IMR-90 (cell line): ENCODE data around the gene PARP14. TPM values are rescaled to one million over a fixed set of nuclear protein-coding genes. Genes with fewer than 3 reads are reported as not detected.

Experiments used
- ATAC-seq: fragments of 200-7000 bp; cut with Tn5 transposase; 2 replicates; pipeline ENCODE4 v1.9.1; 2020; ENCODE audit warnings: low read depth, mild to moderate bottlenecking, moderate library complexity
- BruUV-seq: library from RNA; stranded (reverse); fragments of 400-500 nt; replicated peaks from 2 replicates; lab custom pipeline; 2021; lab: Mats Ljungman, UMichigan
- CTCF ChIA-PET: fragments of 300-600 bp; formaldehyde crosslinking; extraction: SDS; loops from one replicate; lab custom pipeline; 2021; ENCODE audit warnings: antibody characterized with exemption; lab: Yijun Ruan, JAX
- POLR2A ChIA-PET: fragments of 300-600 bp; sonication (Branson Sonifier 250); formaldehyde crosslinking; loops from one replicate; lab custom pipeline; 2022; ENCODE audit warnings: antibody characterized with exemption; ENCODE audit not compliant: unreplicated experiment; lab: Charles Lee
- DNase-seq: peaks from one replicate; pipeline ENCODE4 v3.0.0; 2013
- H2AFZ ChIP-seq: replicated peaks from 2 replicates; pipeline ENCODE3; 2013; ENCODE audit warnings: low read length, mild to moderate bottlenecking; ENCODE audit not compliant: poor library complexity
- H2AK5ac ChIP-seq: 2 replicates; pipeline ENCODE4 v1.6.1; 2013; ENCODE audit warnings: low read depth, low read length, inconsistent platforms
- H2AK9ac ChIP-seq: replicated peaks from 2 replicates; pipeline ENCODE3; 2013; ENCODE audit warnings: mild to moderate bottlenecking, low read depth, low read length, moderate library complexity; ENCODE audit not compliant: poor library complexity
- H2BK120ac ChIP-seq: 2 replicates; pipeline ENCODE4 v1.6.1; 2013; ENCODE audit warnings: low read depth, low read length, inconsistent platforms
- H2BK15ac ChIP-seq: 3 replicates; pipeline ENCODE4 v1.6.1; 2013; ENCODE audit warnings: low read depth, low read length, inconsistent platforms
- H2BK20ac ChIP-seq: 2 replicates; pipeline ENCODE4 v1.6.1; 2013; ENCODE audit warnings: low read depth, mild to moderate bottlenecking, inconsistent platforms, low read length, moderate library complexity
- H2BK5ac ChIP-seq: 2 replicates; pipeline ENCODE4 v1.6.1; 2013; ENCODE audit warnings: mild to moderate bottlenecking, low read depth, low read length, inconsistent platforms; ENCODE audit not compliant: poor library complexity, severe bottlenecking
- H3K14ac ChIP-seq: replicated peaks from 2 replicates; pipeline ENCODE4 v1.6.1; 2013; ENCODE audit warnings: low read depth, low read length, inconsistent platforms
- H3K18ac ChIP-seq: 2 replicates; pipeline ENCODE4 v1.6.1; 2013; ENCODE audit warnings: low read depth, low read length, control low read depth
- H3K23ac ChIP-seq: 2 replicates; pipeline ENCODE4 v1.6.1; 2013; ENCODE audit warnings: low read depth, low read length, inconsistent platforms
- H3K27ac ChIP-seq: 2 replicates; pipeline ENCODE4 v1.5.1; 2013; ENCODE audit warnings: mild to moderate bottlenecking, control low read depth, low read length; ENCODE audit not compliant: insufficient read depth
- H3K27me3 ChIP-seq: 2 replicates; pipeline ENCODE4 v1.6.1; 2013; ENCODE audit warnings: low read length; ENCODE audit not compliant: control insufficient read depth, insufficient read depth
- H3K36me3 ChIP-seq: 2 replicates; pipeline ENCODE4 v1.6.1; 2013; ENCODE audit warnings: low read length, mixed read lengths; ENCODE audit not compliant: control insufficient read depth, insufficient read depth
- H3K4ac ChIP-seq: 2 replicates; pipeline ENCODE4 v1.6.1; 2013; ENCODE audit warnings: low read depth, low read length, inconsistent platforms
- H3K4me1 ChIP-seq: 2 replicates; pipeline ENCODE4 v1.6.1; 2013; ENCODE audit warnings: low read length, mixed read lengths; ENCODE audit not compliant: control insufficient read depth, insufficient read depth
- H3K4me2 ChIP-seq: 2 replicates; pipeline ENCODE4 v1.6.1; 2013; ENCODE audit warnings: low read depth, mild to moderate bottlenecking, control low read depth, low read length, moderate library complexity
- H3K4me3 ChIP-seq: 2 replicates; pipeline ENCODE4 v1.5.1; 2013; ENCODE audit warnings: low read depth, mild to moderate bottlenecking, control low read depth, low read length, moderate library complexity; ENCODE audit not compliant: insufficient read depth
- H3K56ac ChIP-seq: 2 replicates; pipeline ENCODE4 v1.6.1; 2013; ENCODE audit warnings: low read length, inconsistent platforms; ENCODE audit not compliant: insufficient read depth; ENCODE audit errors: extremely low read depth
- H3K79me1 ChIP-seq, 2 experiments: 2 replicates each; pipeline ENCODE4 v1.6.1; 2013; ENCODE audit warnings: low read length in 2 of 2, inconsistent platforms in 1 of 2, low read depth in 1 of 2
- H3K9ac ChIP-seq: 2 replicates; pipeline ENCODE4 v1.6.1; 2013; ENCODE audit warnings: low read depth, low read length, control low read depth
- H3K9me1 ChIP-seq: 2 replicates; pipeline ENCODE4 v1.6.1; 2013; ENCODE audit warnings: low read length, inconsistent platforms; ENCODE audit not compliant: insufficient read depth
- H3K9me3 ChIP-seq: 2 replicates; pipeline ENCODE4 v1.6.1; 2013; ENCODE audit warnings: low read length; ENCODE audit not compliant: control insufficient read depth, insufficient read depth
- H4K20me1 ChIP-seq: 2 replicates; pipeline ENCODE4 v1.6.1; 2013; ENCODE audit warnings: low read length, inconsistent platforms; ENCODE audit not compliant: insufficient read depth
- H4K5ac ChIP-seq: 2 replicates; pipeline ENCODE4 v1.6.1; 2013; ENCODE audit warnings: mild to moderate bottlenecking, low read depth, low read length, control low read depth
- H4K8ac ChIP-seq, 2 experiments: 2 replicates each; pipeline ENCODE4 v1.6.1; 2013; ENCODE audit warnings: low read depth in 2 of 2, low read length in 2 of 2, control low read depth in 1 of 2, inconsistent platforms in 1 of 2
- H4K91ac ChIP-seq: 2 replicates; pipeline ENCODE4 v1.6.1; 2013; ENCODE audit warnings: low read depth, low read length, inconsistent platforms; ENCODE audit not compliant: insufficient read depth
- BHLHE40 ChIP-seq: fragments of 150-350 bp; IDR thresholded peaks from 2 replicates; pipeline ENCODE4 v1.6.1; 2016; ENCODE audit warnings: mild to moderate bottlenecking, low read depth, low read length
- CEBPB ChIP-seq: IDR thresholded peaks from 2 replicates; pipeline ENCODE4 v1.6.1; 2012; ENCODE audit warnings: low read depth, low read length, improper control_type of control experiment
- CHD1 ChIP-seq: IDR thresholded peaks from 2 replicates; pipeline ENCODE4 v1.6.1; 2012; ENCODE audit warnings: low read depth, low read length, improper control_type of control experiment
- CTCF ChIP-seq: conservative IDR thresholded peaks from 2 replicates; pipeline ENCODE4 v1.5.1; 2012; ENCODE audit warnings: mild to moderate bottlenecking, low read depth, low read length, improper control_type of control experiment
- ELK1 ChIP-seq: fragments of 150-350 bp; IDR thresholded peaks from 2 replicates; pipeline ENCODE4 v1.6.1; 2016; ENCODE audit warnings: low read depth, mild to moderate bottlenecking, low read length, moderate library complexity, borderline replicate concordance
- FOS ChIP-seq: fragments of 150-350 bp; IDR thresholded peaks from 2 replicates; pipeline ENCODE4 v1.6.1; 2016; ENCODE audit warnings: low read depth, low read length
- MAFK ChIP-seq: IDR thresholded peaks from 2 replicates; pipeline ENCODE4 v1.6.1; 2012; ENCODE audit warnings: low read depth, low read length, improper control_type of control experiment
- MAZ ChIP-seq: IDR thresholded peaks from 2 replicates; pipeline ENCODE4 v1.6.1; 2012; ENCODE audit warnings: low read depth, mild to moderate bottlenecking, low read length, improper control_type of control experiment, moderate library complexity, borderline replicate concordance
- MXI1 ChIP-seq: IDR thresholded peaks from 2 replicates; pipeline ENCODE4 v1.6.1; 2012; ENCODE audit warnings: low read depth, mild to moderate bottlenecking, low read length, moderate library complexity, borderline replicate concordance
- NFE2L2 ChIP-seq: fragments of 150-350 bp; IDR thresholded peaks from 2 replicates; pipeline ENCODE4 v1.6.1; 2016; ENCODE audit warnings: low read depth, mild to moderate bottlenecking, low read length
- POLR2A ChIP-seq: IDR thresholded peaks from 2 replicates; pipeline ENCODE4 v1.6.1; 2012; ENCODE audit warnings: mild to moderate bottlenecking, low read depth, low read length
- RAD21 ChIP-seq: IDR thresholded peaks from 2 replicates; pipeline ENCODE4 v1.6.1; 2012; ENCODE audit warnings: low read length, improper control_type of control experiment
- RCOR1 ChIP-seq: IDR thresholded peaks from 2 replicates; pipeline ENCODE4 v1.6.1; 2012; ENCODE audit warnings: mild to moderate bottlenecking, low read length, improper control_type of control experiment; ENCODE audit not compliant: insufficient replicate concordance
- RFX5 ChIP-seq: IDR thresholded peaks from 2 replicates; pipeline ENCODE4 v1.8.0; 2012; ENCODE audit warnings: low read depth, mild to moderate bottlenecking, low read length, moderate library complexity
- SMC3 ChIP-seq: fragments of 150-350 bp; IDR thresholded peaks from 2 replicates; pipeline ENCODE4 v1.6.1; 2016; ENCODE audit warnings: low read depth, mild to moderate bottlenecking, antibody characterized with exemption, low read length, moderate library complexity
- USF2 ChIP-seq: fragments of 150-350 bp; IDR thresholded peaks from 2 replicates; pipeline ENCODE4 v1.6.1; 2017; ENCODE audit warnings: mild to moderate bottlenecking, antibody characterized with exemption, low read length, low read depth
- WGBS, 2 experiments: methylation state at CpG; one replicate each; pipeline versions ENCODE4 v1.1.5 to v1.1.7; 2013; ENCODE audit warnings: missing lambda C conversion rate in 2 of 2; ENCODE audit not compliant: insufficient read length in 1 of 2; ENCODE audit errors: extremely low coverage in 2 of 2; 5-methylcytosine and 5-hydroxymethylcytosine counted together
- dilution Hi-C: fragments of 300-500 bp; cut with HindIII; formaldehyde crosslinking; loops from one replicate; pipeline ENCODE4 v1.14.3; 2018; ENCODE audit warnings: low sequenced_read_pairs; ENCODE audit not compliant: unreplicated experiment
- in situ Hi-C: fragments of 300-500 bp; cut with MboI; formaldehyde crosslinking; loops from 3 replicates; pipeline ENCODE4 v1.14.3; 2019; ENCODE audit warnings: low sequenced_read_pairs, inconsistent platforms, mixed read lengths
- intact Hi-C: fragments of 100-400 bp; cut with micrococcal nuclease; formaldehyde crosslinking; loops from 2 replicates; pipeline ENCODE4 v1.10.0; 2022
- polyA plus RNA-seq, 3 experiments: library from polyadenylated mRNA; depleted of rRNA; stranded (reverse); fragments of >200 nt; gene quantifications; 2 replicates each; pipeline ENCODE4 v1.2.3, GENCODE V29; 2012; ENCODE audit warnings: low replicate concordance in 1 of 3
- total RNA-seq: library from RNA; depleted of rRNA; stranded (reverse); fragments of >200 nt; gene quantifications from 2 replicates; pipeline ENCODE4 v1.2.3, GENCODE V29; 2012

The PARP14 gene
- total and polyA plus RNA-seq, 2 of the 4 experiments (the other 2 are of a cell fraction): 9.3 to 23.1 TPM

GRCh38 chr3:122730240-122730639, 49.6 kb downstream of the PARP14 start:
- Histone ChIP-seq H3K9me1 (no peaks in the 10 kb centered on the region; the same call in 1 of the 2 replicates), H3K79me1 (no peaks in the 10 kb centered on the region), H3K4me1 (no peaks in the 10 kb centered on the region), H2AK9ac (no peak overlapping the region), H4K91ac (no peak overlapping the region), H3K9ac (no peak overlapping the region), H4K8ac (no peak overlapping the region), H2AK5ac (no peak overlapping the region), H3K36me3 (no peaks in the 10 kb centered on the region), H4K20me1 (no peaks in the 10 kb centered on the region), H3K56ac (no peak overlapping the region), H2AFZ (no peak overlapping the region), H4K5ac (no peak overlapping the region), H3K4me3 (no peak overlapping the region), H3K23ac (no peak overlapping the region), H3K27ac (no peak overlapping the region), H3K4ac (no peak overlapping the region), H3K4me2 (no peak overlapping the region), H3K18ac (no peak overlapping the region), H2BK20ac (no peak overlapping the region), H2BK15ac (no peak overlapping the region), H2BK120ac (no peak overlapping the region), H3K14ac (no peak overlapping the region), H3K9me3 (no peaks in the 10 kb centered on the region; the same call in 1 of the 2 replicates), H3K27me3 (no peaks in the 10 kb centered on the region), H2BK5ac (no peak overlapping the region)
- POLR2A ChIA-PET: no interaction called here
- in situ Hi-C loops: no loop called here
- no peak for ATAC-seq
- TF ChIP-seq BHLHE40 (no peak), MAZ (no peak), ELK1 (no peak), USF2 (no peak), NFE2L2 (no peak), CEBPB (no peak), CTCF (no peak), RAD21 (no peak), RCOR1 (no peak), MAFK (no peak), POLR2A (no peak), FOS (no peak), CHD1 (no peak), SMC3 (no peak), MXI1 (no peak), RFX5 (no peak)
- intact Hi-C loops: no loop called here
- CTCF ChIA-PET: no interaction called here
- 100% methylated on average over 1 of the region's 4 CpGs; no CpG with 5 or more reads in 1 of the 2 experiments for WGBS, 2 experiments
- no TSS peak for BruUV-seq
- DNase-seq: no peak
- dilution Hi-C loops: no loop called here
